ENCODE data around the gene DSTYK. TPM values are rescaled to one million over a fixed set of nuclear protein-coding genes. Genes with fewer than 3 reads are reported as not detected.

The DSTYK gene
- total RNA-seq, 1 experiment from 2014 or later, result 11.3 TPM

DNA sequence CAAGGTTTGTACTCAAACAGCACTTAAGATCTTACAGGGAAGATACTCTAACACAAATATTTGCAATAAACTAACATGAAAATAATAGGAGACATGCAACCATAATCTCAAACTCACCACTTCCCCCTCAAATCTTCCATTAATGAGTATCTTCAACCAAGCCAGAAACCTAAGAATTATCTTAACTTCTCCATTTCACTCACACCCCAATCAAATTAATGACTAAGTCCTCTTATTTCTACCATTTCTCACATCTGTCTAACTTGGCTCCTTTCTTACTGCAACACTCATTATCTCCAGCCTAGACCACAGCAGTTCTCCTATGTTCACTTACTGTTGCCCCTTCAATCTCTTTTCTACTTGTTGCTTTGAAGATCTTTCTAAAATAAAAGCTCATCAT, 100.1 kb downstream of the DSTYK start:
- Histone ChIP-seq H3K27ac (ENCODE audit: low read length) (no peak overlapping the region), H3K4me1 (ENCODE audit: control insufficient read depth, insufficient read depth, low read length) (no peaks in the 10 kb centered on the region), H3K27me3 (ENCODE audit: control insufficient read depth, insufficient read depth, low read length) (no peaks in the 10 kb centered on the region), H3K4me3 (ENCODE audit: low read depth in 2 of 2, low read length in 2 of 2) (no peak overlapping the region), H3K36me3 (ENCODE audit: control insufficient read depth, insufficient read depth, low read length) (peaks cover 20% of the 10 kb centered on the region), H3K9me3 (ENCODE audit: control insufficient read depth, insufficient read depth, low read depth, low read length) (no peaks in the 10 kb centered on the region)
- POLR2A ChIA-PET, result no interaction called here
- TF ChIP-seq, protein P1, sequence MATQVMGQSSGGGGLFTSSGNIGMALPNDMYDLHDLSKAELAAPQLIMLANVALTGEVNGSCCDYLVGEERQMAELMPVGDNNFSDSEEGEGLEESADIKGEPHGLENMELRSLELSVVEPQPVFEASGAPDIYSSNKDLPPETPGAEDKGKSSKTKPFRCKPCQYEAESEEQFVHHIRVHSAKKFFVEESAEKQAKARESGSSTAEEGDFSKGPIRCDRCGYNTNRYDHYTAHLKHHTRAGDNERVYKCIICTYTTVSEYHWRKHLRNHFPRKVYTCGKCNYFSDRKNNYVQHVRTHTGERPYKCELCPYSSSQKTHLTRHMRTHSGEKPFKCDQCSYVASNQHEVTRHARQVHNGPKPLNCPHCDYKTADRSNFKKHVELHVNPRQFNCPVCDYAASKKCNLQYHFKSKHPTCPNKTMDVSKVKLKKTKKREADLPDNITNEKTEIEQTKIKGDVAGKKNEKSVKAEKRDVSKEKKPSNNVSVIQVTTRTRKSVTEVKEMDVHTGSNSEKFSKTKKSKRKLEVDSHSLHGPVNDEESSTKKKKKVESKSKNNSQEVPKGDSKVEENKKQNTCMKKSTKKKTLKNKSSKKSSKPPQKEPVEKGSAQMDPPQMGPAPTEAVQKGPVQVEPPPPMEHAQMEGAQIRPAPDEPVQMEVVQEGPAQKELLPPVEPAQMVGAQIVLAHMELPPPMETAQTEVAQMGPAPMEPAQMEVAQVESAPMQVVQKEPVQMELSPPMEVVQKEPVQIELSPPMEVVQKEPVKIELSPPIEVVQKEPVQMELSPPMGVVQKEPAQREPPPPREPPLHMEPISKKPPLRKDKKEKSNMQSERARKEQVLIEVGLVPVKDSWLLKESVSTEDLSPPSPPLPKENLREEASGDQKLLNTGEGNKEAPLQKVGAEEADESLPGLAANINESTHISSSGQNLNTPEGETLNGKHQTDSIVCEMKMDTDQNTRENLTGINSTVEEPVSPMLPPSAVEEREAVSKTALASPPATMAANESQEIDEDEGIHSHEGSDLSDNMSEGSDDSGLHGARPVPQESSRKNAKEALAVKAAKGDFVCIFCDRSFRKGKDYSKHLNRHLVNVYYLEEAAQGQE (IDR thresholded peaks at IDR 0.05; ENCODE audit: insufficient read depth in 1 of 2, low read depth in 2 of 2, low read length in 1 of 2), result no peak
- TF ChIP-seq TCF7L2 (IDR thresholded peaks at IDR 0.05; ENCODE audit: low read depth, low read length) (no peak), POLR2AphosphoS5 (IDR thresholded peaks at IDR 0.05; ENCODE audit: low read depth, low read length) (no peak), SIN3A (IDR thresholded peaks at IDR 0.05; ENCODE audit: borderline replicate concordance, insufficient read depth, low read depth, low read length) (no peak)
- TF ChIP-seq, protein P2, sequence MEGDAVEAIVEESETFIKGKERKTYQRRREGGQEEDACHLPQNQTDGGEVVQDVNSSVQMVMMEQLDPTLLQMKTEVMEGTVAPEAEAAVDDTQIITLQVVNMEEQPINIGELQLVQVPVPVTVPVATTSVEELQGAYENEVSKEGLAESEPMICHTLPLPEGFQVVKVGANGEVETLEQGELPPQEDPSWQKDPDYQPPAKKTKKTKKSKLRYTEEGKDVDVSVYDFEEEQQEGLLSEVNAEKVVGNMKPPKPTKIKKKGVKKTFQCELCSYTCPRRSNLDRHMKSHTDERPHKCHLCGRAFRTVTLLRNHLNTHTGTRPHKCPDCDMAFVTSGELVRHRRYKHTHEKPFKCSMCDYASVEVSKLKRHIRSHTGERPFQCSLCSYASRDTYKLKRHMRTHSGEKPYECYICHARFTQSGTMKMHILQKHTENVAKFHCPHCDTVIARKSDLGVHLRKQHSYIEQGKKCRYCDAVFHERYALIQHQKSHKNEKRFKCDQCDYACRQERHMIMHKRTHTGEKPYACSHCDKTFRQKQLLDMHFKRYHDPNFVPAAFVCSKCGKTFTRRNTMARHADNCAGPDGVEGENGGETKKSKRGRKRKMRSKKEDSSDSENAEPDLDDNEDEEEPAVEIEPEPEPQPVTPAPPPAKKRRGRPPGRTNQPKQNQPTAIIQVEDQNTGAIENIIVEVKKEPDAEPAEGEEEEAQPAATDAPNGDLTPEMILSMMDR (IDR thresholded peaks at IDR 0.05), result no peak
- ATAC-seq, result no peak
- no peak for DNase-seq (ENCODE audit: low read depth, low spot score)
- no TSS peak for BruUV-seq (replicated peaks)
- in situ Hi-C loops (cut with HindIII; ENCODE audit: low pct_unique_long_range_greater_than_20kb, low sequenced_read_pairs), result no loop called here
- CTCF ChIA-PET, result no interaction called here
- intact Hi-C loops (cut with micrococcal nuclease; ENCODE audit: unreplicated experiment), result no loop called here

DNA sequence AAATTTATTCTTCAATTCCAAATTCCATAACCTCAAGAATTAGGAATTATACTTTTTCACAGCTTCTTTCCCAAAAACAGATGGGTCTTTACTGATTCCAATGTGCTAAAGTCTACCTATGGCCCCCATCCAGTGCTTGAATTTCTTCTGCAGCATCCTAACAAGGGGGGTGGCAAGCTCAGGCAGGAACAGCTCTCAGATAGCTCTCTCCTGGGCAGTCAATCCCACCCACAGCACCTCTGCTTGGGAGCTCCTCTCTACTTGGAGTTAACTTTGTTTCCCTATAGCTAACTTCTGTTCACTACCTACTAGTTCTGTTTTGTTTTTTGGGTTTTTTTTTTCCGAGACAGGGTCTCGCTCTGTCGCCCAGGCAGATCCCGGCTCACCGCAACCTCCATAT, 101.8 kb downstream of the DSTYK start:
- BruUV-seq (replicated peaks), result no TSS peak
- Histone ChIP-seq H3K4me3 (ENCODE audit: low read depth in 2 of 2, low read length in 2 of 2) (no peak overlapping the region), H3K27ac (ENCODE audit: low read length) (no peak overlapping the region), H3K27me3 (ENCODE audit: control insufficient read depth, insufficient read depth, low read length) (no peaks in the 10 kb centered on the region), H3K36me3 (ENCODE audit: control insufficient read depth, insufficient read depth, low read length) (peaks cover 18% of the 10 kb centered on the region), H3K9me3 (ENCODE audit: control insufficient read depth, insufficient read depth, low read depth, low read length) (no peaks in the 10 kb centered on the region), H3K4me1 (ENCODE audit: control insufficient read depth, insufficient read depth, low read length) (no peaks in the 10 kb centered on the region)
- ATAC-seq (no peak), DNase-seq (ENCODE audit: low read depth, low spot score) (no peak)
- in situ Hi-C loops (cut with HindIII; ENCODE audit: low pct_unique_long_range_greater_than_20kb, low sequenced_read_pairs) (no loop called here), intact Hi-C loops (cut with micrococcal nuclease; ENCODE audit: unreplicated experiment) (no loop called here)
- POLR2A ChIA-PET, result interaction anchor here (0.6 kb wide), 1 partner anchor 51 kb away, joined by 3 read pairs; no protein-coding TSS in a partner anchor
- TF ChIP-seq SIN3A (IDR thresholded peaks at IDR 0.05; ENCODE audit: borderline replicate concordance, insufficient read depth, low read depth, low read length) (no peak), TCF7L2 (IDR thresholded peaks at IDR 0.05; ENCODE audit: low read depth, low read length) (no peak), POLR2AphosphoS5 (IDR thresholded peaks at IDR 0.05; ENCODE audit: low read depth, low read length) (no peak)
- TF ChIP-seq, protein P2 (IDR thresholded peaks at IDR 0.05), result no peak
- TF ChIP-seq, protein P1 (IDR thresholded peaks at IDR 0.05; ENCODE audit: insufficient read depth in 1 of 2, low read depth in 2 of 2, low read length in 1 of 2), result no peak
- CTCF ChIA-PET, result no interaction called here
